Subcutaneous abdominal adipose tissue (tissue), 5 donors: Measurements from ENCODE around the gene KLK14.

Experiments
- H3K27ac ChIP-seq: one replicate; pipeline ENCODE4 v1.7.0; 2013; ENCODE audit warnings: low read depth, mild to moderate bottlenecking, inconsistent platforms, low read length, moderate library complexity
- H3K27me3 ChIP-seq, 5 donors: one replicate each; pipeline ENCODE4 v1.7.0; 2013; ENCODE audit warnings: low read length in 5 of 5, inconsistent platforms in 1 of 5; ENCODE audit not compliant: control insufficient read depth in 5 of 5, insufficient read depth in 4 of 5
- H3K36me3 ChIP-seq, 5 donors: one replicate each; pipeline ENCODE4 v1.7.0; 2013; ENCODE audit warnings: low read length in 5 of 5; ENCODE audit not compliant: control insufficient read depth in 5 of 5, insufficient read depth in 5 of 5
- H3K4me1 ChIP-seq, 5 donors: one replicate each; pipeline ENCODE4 v1.7.0; 2013; ENCODE audit warnings: low read length in 5 of 5, mild to moderate bottlenecking in 3 of 5, moderate library complexity in 1 of 5; ENCODE audit not compliant: control insufficient read depth in 5 of 5, insufficient read depth in 5 of 5
- H3K4me3 ChIP-seq, 5 donors: one replicate each; pipeline ENCODE4 v1.7.0; 2013; ENCODE audit warnings: low read length in 5 of 5, low read depth in 1 of 5
- H3K9ac ChIP-seq, 5 donors: one replicate each; pipeline ENCODE4 v1.7.0; 2013; ENCODE audit warnings: low read length in 5 of 5, mild to moderate bottlenecking in 4 of 5, moderate library complexity in 3 of 5
- H3K9me3 ChIP-seq, 5 donors: one replicate each; pipeline ENCODE4 v1.7.0; 2013; ENCODE audit warnings: low read length in 5 of 5; ENCODE audit not compliant: control insufficient read depth in 5 of 5
- donor health status: healthy.
- donor health status: healthy.
- donor health status: healthy.
- donor health status: healthy.
- donor health status: healthy.

The KLK14 gene

GRCh38 chr19:51110666-51110971 lies 27.9 kb upstream of the KLK14 start:
- no peak overlapping the region for H3K9ac ChIP-seq
- H3K36me3 ChIP-seq: no peaks in the 10 kb centered on the region

GRCh38 chr19:51108805-51109146 lies 26.1 kb upstream of the KLK14 start:
- peak overlapping the region; percentile 74 for H3K27ac ChIP-seq
- no peaks in the 10 kb centered on the region for H3K27me3 ChIP-seq
- H3K4me1 ChIP-seq: peaks cover 3 to 29% (median 21%) of the 10 kb centered on the region in 5 donors
- no peaks in the 10 kb centered on the region for H3K9me3 ChIP-seq
- peak overlapping the region in 3 of 5 donors; percentile 33 to 90 (median 49) for H3K9ac ChIP-seq
- H3K36me3 ChIP-seq: peaks cover 0 to 16% (median 4%) of the 10 kb centered on the region in 5 donors
- peak overlapping the region; percentile 86 to 92 (median 89) for H3K4me3 ChIP-seq

More at GRCh38 chr19:51110666-51110971, 27.9 kb upstream of the KLK14 start:
- Histone ChIP-seq H3K9me3 (no peaks in the 10 kb centered on the region), H3K4me3 (no peak overlapping the region), H3K4me1 (peaks cover 3 to 21% (median 18%) of the 10 kb centered on the region in 5 donors), H3K27ac (no peak overlapping the region), H3K27me3 (peaks cover 0 to 1% (median 0%) of the 10 kb centered on the region in 5 donors)

- H3K27ac ChIP-seq: peak within 1 kb of the TSS; percentile 74
- peaks cover 0 to 18% (median 6%) of the 10 kb centered on the region in 5 donors for H3K36me3 ChIP-seq
- no peaks in the 10 kb centered on the region for H3K9me3 ChIP-seq
- H3K4me1 ChIP-seq: peaks cover 3 to 33% (median 26%) of the 10 kb centered on the region in 5 donors
- H3K9ac ChIP-seq: peak within 1 kb of the TSS; percentile 84 to 92 (median 90)
- no peaks in the 10 kb centered on the region for H3K27me3 ChIP-seq
- peak within 1 kb of the TSS; percentile 88 to 93 (median 90) for H3K4me3 ChIP-seq
Observed at GRCh38 chr19:51108066-51108804, 25.5 kb upstream of the KLK14 start, which contains the start of gene CTU1. CTU1 (minus strand) TSS chr19:51108409; CDS start chr19:51104569, 3,840 bp downstream.

GRCh38 chr19:51107406-51108065 lies 24.8 kb upstream of the KLK14 start:
- peaks cover 3 to 38% (median 26%) of the 10 kb centered on the region in 5 donors for H3K4me1 ChIP-seq
- peak overlapping the region; percentile 84 to 92 (median 90) for H3K9ac ChIP-seq
- H3K27me3 ChIP-seq: no peaks in the 10 kb centered on the region
- peak overlapping the region; percentile 88 to 93 (median 90) for H3K4me3 ChIP-seq
- peaks cover 3 to 24% (median 10%) of the 10 kb centered on the region in 5 donors for H3K36me3 ChIP-seq
- peak overlapping the region; percentile 74 for H3K27ac ChIP-seq
- no peaks in the 10 kb centered on the region for H3K9me3 ChIP-seq

- H3K27ac ChIP-seq: no peak overlapping the region
- H3K9ac ChIP-seq: no peak overlapping the region
- H3K27me3 ChIP-seq: no peaks in the 10 kb centered on the region
- no peaks in the 10 kb centered on the region for H3K9me3 ChIP-seq
- H3K4me1 ChIP-seq: peaks cover 3 to 64% (median 45%) of the 10 kb centered on the region in 5 donors
- no peak overlapping the region for H3K4me3 ChIP-seq
- peaks cover 3 to 48% (median 23%) of the 10 kb centered on the region in 5 donors for H3K36me3 ChIP-seq
Observed at GRCh38 chr19:51103926-51104341, 21.2 kb upstream of the KLK14 start.

GRCh38 chr19:51102991-51103390 lies 20.3 kb upstream of the KLK14 start:
- no peaks in the 10 kb centered on the region for H3K27me3 ChIP-seq
- H3K4me1 ChIP-seq: peaks cover 2 to 58% (median 44%) of the 10 kb centered on the region in 5 donors
- no peak overlapping the region for H3K9ac ChIP-seq
- H3K36me3 ChIP-seq: peaks cover 3 to 52% (median 25%) of the 10 kb centered on the region in 5 donors
- no peak overlapping the region for H3K4me3 ChIP-seq
- H3K9me3 ChIP-seq: no peaks in the 10 kb centered on the region
- no peak overlapping the region for H3K27ac ChIP-seq

- H3K4me1 ChIP-seq: peaks cover 0 to 45% (median 34%) of the 10 kb centered on the region in 5 donors
- H3K9ac ChIP-seq: peak overlapping the region in 1 of 5 donors; percentile 32
- H3K9me3 ChIP-seq: no peaks in the 10 kb centered on the region
- H3K36me3 ChIP-seq: peaks cover 3 to 56% (median 29%) of the 10 kb centered on the region in 5 donors
- no peak overlapping the region for H3K4me3 ChIP-seq
- H3K27ac ChIP-seq: no peak overlapping the region
- no peaks in the 10 kb centered on the region for H3K27me3 ChIP-seq
Observed at GRCh38 chr19:51101171-51101865, 18.6 kb upstream of the KLK14 start.

GRCh38 chr19:51100601-51101000 lies 17.9 kb upstream of the KLK14 start:
- peaks cover 0 to 45% (median 34%) of the 10 kb centered on the region in 5 donors for H3K4me1 ChIP-seq
- H3K9me3 ChIP-seq: no peaks in the 10 kb centered on the region
- H3K27me3 ChIP-seq: no peaks in the 10 kb centered on the region
- no peak overlapping the region for H3K4me3 ChIP-seq
- no peak overlapping the region for H3K9ac ChIP-seq
- H3K27ac ChIP-seq: no peak overlapping the region
- peaks cover 3 to 56% (median 29%) of the 10 kb centered on the region in 5 donors for H3K36me3 ChIP-seq

GRCh38 chr19:51099047-51099382 lies 16.3 kb upstream of the KLK14 start:
- Histone ChIP-seq H3K27me3 (no peaks in the 10 kb centered on the region), H3K9me3 (no peaks in the 10 kb centered on the region), H3K36me3 (peaks cover 3 to 43% (median 28%) of the 10 kb centered on the region in 5 donors), H3K9ac (peak overlapping the region in 1 of 5 donors; percentile 17), H3K27ac (no peak overlapping the region), H3K4me3 (peak overlapping the region in 2 of 5 donors; percentile 14 to 41), H3K4me1 (peaks cover 0 to 39% (median 33%) of the 10 kb centered on the region in 5 donors)
